ENCODE results near the gene GLYAT. TPM values are rescaled to one million over a fixed set of nuclear protein-coding genes. Genes with fewer than 3 reads are reported as not detected.
"Not testable (repeated sequence)": the region's sequence is repeated elsewhere in the genome, so short reads cannot be mapped to it uniquely, and the experiment has no call there.

Gene GLYAT
- total and polyA plus RNA-seq, 2 donors (not counting 1 experiment from before 2014, with no cell fraction given), result not detected

DNA sequence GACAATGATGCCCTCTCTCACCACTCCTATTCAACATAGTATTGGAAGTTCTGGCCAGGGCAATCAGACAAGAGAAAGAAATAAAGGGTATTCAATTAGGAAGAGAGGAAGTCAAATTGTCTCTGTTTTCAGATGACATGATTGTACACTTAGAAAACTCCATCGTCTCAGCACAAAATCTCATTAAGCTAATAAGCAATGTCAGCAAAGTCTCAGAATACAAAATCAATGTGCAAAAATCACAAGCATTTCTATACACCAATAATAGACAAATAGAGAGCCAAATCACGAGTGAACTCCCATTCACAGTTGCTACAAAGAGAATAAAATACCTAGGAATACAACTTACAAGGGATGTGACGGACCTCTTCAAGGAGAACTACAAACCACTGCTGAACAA lies 49.1 kb downstream of the GLYAT start:
- H3K27me3 Mint-ChIP-seq, result peaks cover 24% of the 10 kb centered on the region
- CTCF ChIA-PET, H3K27ac Mint-ChIP-seq: not testable (repeated sequence)

DNA sequence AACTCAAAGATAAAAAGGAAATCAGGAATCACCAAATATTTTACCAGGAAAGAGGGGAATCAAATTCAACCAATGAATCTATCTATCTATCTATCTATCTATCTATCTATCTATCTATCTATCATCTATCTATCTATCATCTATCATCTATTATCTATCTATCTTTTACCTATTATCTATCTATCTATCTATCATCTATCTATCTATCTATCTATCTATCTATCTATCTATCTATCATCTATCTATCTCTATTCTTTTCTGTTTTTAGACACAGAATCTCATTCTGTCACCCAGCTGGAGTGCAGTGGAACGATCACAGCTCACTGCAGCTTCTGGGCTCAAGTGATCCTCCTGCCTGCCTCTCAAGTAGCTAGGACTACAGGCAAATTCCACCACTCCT lies 54.2 kb downstream of the GLYAT start:
- H3K9me3 ChIP-seq (ENCODE audit: control extremely low read depth in 1 of 3, control insufficient read depth in 2 of 3, insufficient read depth in 1 of 3, low read length in 2 of 3); H3K4me1 Mint-ChIP-seq; H2AFZ ChIP-seq (ENCODE audit: insufficient read depth, low read depth, low read length, poor library complexity, severe bottlenecking); H3K27ac Mint-ChIP-seq; H3K36me3 ChIP-seq (replicated peaks in 1 of 2; ENCODE audit: control extremely low read depth in 1 of 2, control insufficient read depth in 1 of 2, extremely low read depth in 1 of 2, insufficient read depth in 2 of 2, low read length in 1 of 2); H3K27ac ChIP-seq (ENCODE audit: low read length in 2 of 2); H3K4me3 Mint-ChIP-seq; H3K79me2 ChIP-seq (ENCODE audit: control insufficient read depth, insufficient read depth, low read length); H3K4me2 ChIP-seq (replicated peaks; ENCODE audit: low read depth, low read length, poor library complexity, severe bottlenecking); intact Hi-C loops (cut with micrococcal nuclease); H3K4me1 ChIP-seq (ENCODE audit: control insufficient read depth in 2 of 2, insufficient read depth in 2 of 2, low read length in 2 of 2); DNase-seq; H4K20me1 ChIP-seq (ENCODE audit: control insufficient read depth, insufficient read depth, low read length, poor library complexity, severe bottlenecking); H3K9ac ChIP-seq (ENCODE audit: low read length); ATAC-seq (ENCODE audit: low read depth); POLR2A ChIA-PET; H3K4me3 ChIP-seq (ENCODE audit: control extremely low read depth in 1 of 5, extremely low read depth in 1 of 5, insufficient read depth in 1 of 5, low read depth in 2 of 5, low read length in 4 of 5); H3K9me3 Mint-ChIP-seq (ENCODE audit: insufficient read depth): not testable (repeated sequence)
- CTCF ChIA-PET, result interaction anchor here (0.9 to 7.7 kb wide), 11 partner anchors 8 to 480 kb away, joined by 3 to 65 read pairs (median 5); no protein-coding TSS in a partner anchor
- peaks cover 22% of the 10 kb centered on the region for H3K27me3 Mint-ChIP-seq
- H3K27me3 ChIP-seq (replicated peaks in 1 of 4; ENCODE audit: control extremely low read depth in 1 of 4, control insufficient read depth in 3 of 4, insufficient read depth in 4 of 4, low read length in 3 of 4), result peaks cover 0 to 19% (median 6%) of the 10 kb centered on the region in 4 experiments
- WGBS (ENCODE audit: insufficient coverage), result 80% methylated on average over 1 of the region's 1 CpG

More for the DNA sequence above, 49.1 kb downstream of the GLYAT start:
- H3K4me1 Mint-ChIP-seq; H3K9ac ChIP-seq (ENCODE audit: low read length); POLR2A ChIA-PET; H2AFZ ChIP-seq (ENCODE audit: insufficient read depth, low read depth, low read length, poor library complexity, severe bottlenecking); H3K27ac ChIP-seq (ENCODE audit: low read length in 2 of 2); H3K4me1 ChIP-seq (ENCODE audit: control insufficient read depth in 2 of 2, insufficient read depth in 2 of 2, low read length in 2 of 2); H3K4me3 Mint-ChIP-seq; intact Hi-C loops (cut with micrococcal nuclease); ATAC-seq (ENCODE audit: low read depth); H3K9me3 ChIP-seq (ENCODE audit: control extremely low read depth in 1 of 3, control insufficient read depth in 2 of 3, insufficient read depth in 1 of 3, low read length in 2 of 3); H4K20me1 ChIP-seq (ENCODE audit: control insufficient read depth, insufficient read depth, low read length, poor library complexity, severe bottlenecking); H3K4me3 ChIP-seq (ENCODE audit: control extremely low read depth in 1 of 5, extremely low read depth in 1 of 5, insufficient read depth in 1 of 5, low read depth in 2 of 5, low read length in 4 of 5); H3K9me3 Mint-ChIP-seq (ENCODE audit: insufficient read depth); H3K79me2 ChIP-seq (ENCODE audit: control insufficient read depth, insufficient read depth, low read length); H3K36me3 ChIP-seq (replicated peaks in 1 of 2; ENCODE audit: control extremely low read depth in 1 of 2, control insufficient read depth in 1 of 2, extremely low read depth in 1 of 2, insufficient read depth in 2 of 2, low read length in 1 of 2); DNase-seq; H3K4me2 ChIP-seq (replicated peaks; ENCODE audit: low read depth, low read length, poor library complexity, severe bottlenecking): not testable (repeated sequence)
- WGBS (ENCODE audit: insufficient coverage), result 100% methylated on average over 1 of the region's 3 CpGs
- H3K27me3 ChIP-seq (replicated peaks in 1 of 4; ENCODE audit: control extremely low read depth in 1 of 4, control insufficient read depth in 3 of 4, insufficient read depth in 4 of 4, low read length in 3 of 4), result peaks cover 0 to 19% (median 6%) of the 10 kb centered on the region in 4 experiments

Data from B cell (primary cell).